K562 (cell line): ENCODE data around the gene COMMD10.

ENCODE experiments used
- CEBPG ChIP-seq, 3 experiments: fragments of 200-800 bp in 1 of 3; sonication (Bioruptor generic) in 1 of 3; sonication (generic) in 1 of 3; formaldehyde crosslinking in 1 of 3; IDR thresholded peaks in 2 of 3; conservative IDR thresholded peaks in 1 of 3; 2 replicates each; pipeline versions ENCODE4 v1.6.1 to v1.8.0; 2016 to 2022; ENCODE audit warnings: missing compliant biosample characterization in 2 of 3, missing genetic modification characterization in 2 of 3, mild to moderate bottlenecking in 1 of 3, missing genetic modification reagents in 1 of 3
- ELF1 ChIP-seq: fragments of 200-800 bp; sonication (Bioruptor generic); IDR thresholded peaks from 2 replicates; pipeline ENCODE4 v1.6.1; 2016; ENCODE audit warnings: missing genetic modification characterization, missing compliant biosample characterization
- FOXK1 ChIP-seq: sonication (generic); formaldehyde crosslinking; IDR thresholded peaks from 2 replicates; pipeline ENCODE4 v1.8.0; 2022; ENCODE audit warnings: missing genetic modification reagents, mild to moderate bottlenecking, borderline replicate concordance
- MAX ChIP-seq: sonication (generic); formaldehyde crosslinking; IDR thresholded peaks from 2 replicates; pipeline ENCODE4 v1.9.0; 2022; ENCODE audit warnings: mild to moderate bottlenecking, missing genetic modification reagents
- RBM15 ChIP-seq: fragments of 200-400 bp; formaldehyde crosslinking; IDR thresholded peaks from 2 replicates; pipeline ENCODE4 v1.6.1; 2018; ENCODE audit warnings: mild to moderate bottlenecking, low read length, moderate library complexity; ENCODE audit not compliant: insufficient read depth
- REST ChIP-seq, 2 experiments: fragments of 450-650 bp; formaldehyde crosslinking in 1 of 2; IDR thresholded peaks; 2 replicates each; pipeline versions ENCODE4 v1.4.0 to v1.6.1; 2014 to 2020; ENCODE audit warnings: mild to moderate bottlenecking in 2 of 2, borderline replicate concordance in 1 of 2, low read depth in 1 of 2
- XRCC5 ChIP-seq: fragments of 200-400 bp; formaldehyde crosslinking; IDR thresholded peaks from 2 replicates; pipeline ENCODE4 v1.6.1; 2017; ENCODE audit warnings: low read depth, mild to moderate bottlenecking, low read length
- ZNF407 ChIP-seq: fragments of 450-650 bp; IDR thresholded peaks from 2 replicates; pipeline ENCODE4 v1.6.1; 2016; ENCODE audit warnings: low read depth

DNA sequence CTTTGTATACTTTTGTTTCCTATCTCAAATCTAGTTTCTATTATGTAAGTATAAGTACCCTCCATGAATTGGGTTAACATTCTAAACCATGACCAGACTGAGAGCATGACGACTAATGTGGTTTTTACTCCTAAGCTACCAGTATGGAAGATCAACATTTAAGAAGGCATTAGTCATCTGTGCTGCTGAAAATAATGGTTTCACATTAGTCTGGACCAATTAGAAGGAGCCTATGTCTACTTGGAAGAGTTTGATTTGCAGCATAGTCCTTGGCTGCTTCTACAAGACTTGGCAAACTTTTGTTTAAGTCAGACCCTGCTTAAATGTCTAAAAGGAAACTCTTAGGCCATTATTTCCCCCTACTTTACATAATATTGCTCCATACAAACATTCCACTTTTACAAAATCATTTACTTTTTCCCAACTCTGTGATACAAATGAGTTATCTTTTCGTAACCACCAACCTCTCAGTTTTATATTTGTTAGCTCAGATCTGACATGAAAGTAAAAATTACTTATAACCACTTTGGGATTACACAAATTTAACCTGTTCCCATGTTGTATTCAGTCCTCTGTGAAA lies 186.7 kb downstream of the COMMD10 start:
- TF ChIP-seq REST (IDR thresholded peaks at IDR 0.05; ENCODE audit: borderline replicate concordance) (no peak), REST (CRISPR knock-in tag; IDR thresholded peaks at IDR 0.05; ENCODE audit: low read depth) (no peak), XRCC5 (no peak), CEBPG (CRISPR knock-in tag; IDR thresholded peaks at IDR 0.05) (no peak), CEBPG (tag; conservative IDR thresholded peaks at IDR 0.05 in 1 of 2, IDR thresholded peaks at IDR 0.05 in 1 of 2) (no peak), MAX (CRISPR knock-in tag) (no peak), ELF1 (no peak), ZNF407 (no peak), RBM15 (no peak), FOXK1 (no peak)
